Renal cortical epithelial cell (primary cell): ENCODE data around the gene CTNNA1. TPM values are rescaled to one million over a fixed set of nuclear protein-coding genes. Genes with fewer than 3 reads are reported as not detected.
A peak's percentile ranks its signal among the peaks of the same experiment; 100 is the strongest.

Source experiments
- DNase-seq: peaks from one replicate; pipeline ENCODE4 v3.0.0-alpha.2; 2011; ENCODE audit warnings: low read depth
- total RNA-seq: library from RNA; depleted of rRNA; stranded (reverse); fragments of >200 nt; gene quantifications from 2 replicates; pipeline ENCODE4 v1.2.3, GENCODE V29; 2014

Gene CTNNA1
- total RNA-seq, 1 donor from 2014 or later = 624 TPM

DNA sequence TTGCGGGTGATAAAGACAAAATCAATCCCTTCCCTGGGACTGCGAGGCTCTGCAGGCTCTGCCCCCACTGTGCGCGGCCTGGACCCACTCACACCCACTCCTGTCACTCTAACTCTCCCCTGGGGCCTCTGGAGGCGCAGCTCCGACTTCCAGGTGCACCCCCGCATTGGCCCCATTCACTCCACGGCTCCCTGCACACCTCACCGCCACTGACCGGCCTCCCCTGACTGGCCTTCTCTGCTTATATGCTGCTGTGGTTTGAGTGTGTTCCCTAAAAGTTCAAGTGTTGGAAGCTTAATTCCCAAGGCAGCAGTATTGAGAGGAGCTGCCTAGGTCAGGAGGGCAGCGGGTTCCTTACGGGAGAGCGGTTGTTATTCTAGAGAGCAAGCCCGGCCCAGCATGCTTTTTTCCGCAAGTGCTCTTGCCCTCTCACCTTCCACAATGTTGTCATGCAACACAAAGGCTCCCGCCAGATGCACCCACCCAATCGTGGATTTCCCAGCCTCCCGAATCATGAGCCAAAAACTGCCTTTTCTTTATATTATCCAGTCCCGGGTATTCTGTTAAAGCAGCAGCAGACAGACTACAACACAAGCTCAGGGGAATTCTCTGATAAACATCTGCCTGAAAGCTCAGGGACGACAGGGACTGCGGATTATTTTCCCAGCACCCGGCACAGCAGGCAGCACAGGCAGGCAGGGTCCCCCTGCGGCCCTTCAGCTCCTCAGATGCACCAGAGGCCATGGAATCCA lies 195.4 kb downstream of the CTNNA1 start:
- no peak for DNase-seq

DNA sequence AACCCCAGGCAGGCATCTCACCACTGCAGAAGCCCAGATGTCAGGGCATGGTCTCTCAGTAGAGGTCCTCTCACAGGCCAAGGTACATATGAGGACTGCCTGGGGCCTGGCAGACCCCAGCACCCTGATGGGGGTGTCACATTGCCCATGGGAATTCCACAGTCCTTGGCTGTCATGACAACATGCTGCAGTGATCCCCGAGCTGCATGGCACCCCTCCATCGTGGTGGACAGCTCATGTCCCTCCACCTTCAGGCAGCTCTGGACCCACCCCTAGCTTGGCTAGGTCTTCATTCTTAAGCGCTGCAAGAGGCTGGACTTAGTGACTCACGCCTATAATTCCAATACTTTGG lies 196.0 kb downstream of the CTNNA1 start:
- DNase-seq = no peak

DNA sequence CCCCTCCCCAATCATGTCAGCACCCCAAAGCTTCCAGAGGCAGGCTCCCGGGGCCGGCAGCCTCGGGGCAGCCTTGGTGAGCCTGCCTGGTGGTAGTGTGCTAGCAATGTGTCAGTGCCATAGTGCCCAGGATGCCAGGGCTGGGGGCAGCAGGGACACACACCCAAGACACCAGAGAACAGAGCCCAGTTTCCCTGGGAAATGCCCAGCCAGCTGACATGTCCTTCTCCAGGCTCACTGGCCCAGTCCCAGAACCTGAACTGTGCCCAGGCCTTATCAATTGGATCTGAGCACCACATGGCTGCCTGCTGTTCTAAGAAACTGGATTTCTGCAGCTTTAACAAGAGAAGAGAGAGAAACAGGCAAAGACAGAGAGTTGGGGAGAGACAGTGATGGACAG lies 196.8 kb downstream of the CTNNA1 start:
- DNase-seq = no peak

DNA sequence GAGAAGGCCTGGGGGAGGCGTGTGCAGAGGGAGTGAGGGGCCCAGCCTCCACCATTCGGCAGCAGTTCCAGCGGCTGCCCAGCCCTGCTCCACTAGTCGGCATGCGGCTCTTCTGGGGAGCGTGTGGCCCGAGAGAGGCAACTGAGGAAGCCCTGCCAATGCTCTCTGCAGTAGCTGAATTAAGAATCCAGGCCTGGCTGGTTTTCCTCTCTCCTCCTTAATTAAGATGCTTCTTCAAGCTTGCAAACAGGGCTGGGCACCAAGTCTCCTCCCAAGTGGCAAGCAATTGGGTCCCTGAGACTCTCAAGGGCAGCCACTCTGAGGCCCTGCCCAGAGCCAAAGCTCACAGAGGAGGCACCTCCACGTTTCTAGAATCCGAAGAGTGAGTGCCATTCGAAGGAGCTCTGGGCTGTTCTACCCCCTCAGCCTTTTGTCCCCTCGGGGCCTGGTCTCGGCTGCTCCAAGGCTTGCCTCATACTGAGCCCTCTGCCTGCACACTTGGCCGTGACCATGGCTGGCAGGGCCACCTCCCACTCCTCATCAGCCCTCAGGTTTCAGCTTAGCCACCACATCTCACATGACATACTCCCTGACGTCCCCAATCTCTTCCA lies 197.3 kb downstream of the CTNNA1 start:
- DNase-seq = no peak

DNA sequence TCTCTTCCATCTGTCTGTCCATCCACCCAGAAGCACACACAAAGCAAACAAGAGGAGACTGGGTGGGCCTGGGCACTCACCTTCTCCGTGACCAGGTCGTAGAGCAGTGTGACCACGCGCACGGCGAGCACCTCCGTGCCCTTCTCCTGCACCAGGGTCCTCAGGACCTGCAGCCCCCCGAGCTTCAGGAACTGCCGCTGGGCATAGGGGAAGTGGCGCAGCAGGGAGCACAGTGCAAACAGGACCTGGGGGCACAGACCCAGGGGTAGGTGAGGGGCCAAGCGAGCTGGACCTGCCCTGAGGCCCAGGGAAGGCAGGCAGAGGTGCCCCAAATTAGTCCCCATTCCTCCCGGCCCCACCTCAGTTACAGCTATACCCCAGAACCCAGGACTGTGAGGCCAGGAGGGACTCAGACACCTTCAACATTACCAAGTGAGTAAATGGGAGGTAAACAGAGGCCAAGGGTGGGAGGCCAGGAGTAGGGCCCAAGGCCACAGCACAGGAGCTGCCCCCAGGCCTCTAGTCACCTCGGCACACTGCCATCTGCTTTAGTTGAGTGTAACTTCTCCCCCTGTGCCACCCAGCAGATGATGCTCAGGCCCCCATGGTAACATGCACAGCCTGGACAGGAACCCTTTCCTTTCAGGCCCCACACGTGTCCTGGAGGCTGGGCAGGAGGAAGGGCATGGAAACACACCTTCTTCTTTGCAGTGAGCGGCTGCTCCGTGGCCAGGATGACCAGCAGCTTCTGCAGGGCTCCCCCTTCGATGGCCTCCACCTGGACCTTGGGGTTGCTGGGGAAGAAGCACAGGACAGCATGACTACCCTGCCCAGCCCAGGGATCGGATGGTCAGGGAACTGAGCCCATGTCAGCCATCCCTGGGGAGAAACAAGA lies 198.1 kb downstream of the CTNNA1 start:
- no peak for DNase-seq

DNA sequence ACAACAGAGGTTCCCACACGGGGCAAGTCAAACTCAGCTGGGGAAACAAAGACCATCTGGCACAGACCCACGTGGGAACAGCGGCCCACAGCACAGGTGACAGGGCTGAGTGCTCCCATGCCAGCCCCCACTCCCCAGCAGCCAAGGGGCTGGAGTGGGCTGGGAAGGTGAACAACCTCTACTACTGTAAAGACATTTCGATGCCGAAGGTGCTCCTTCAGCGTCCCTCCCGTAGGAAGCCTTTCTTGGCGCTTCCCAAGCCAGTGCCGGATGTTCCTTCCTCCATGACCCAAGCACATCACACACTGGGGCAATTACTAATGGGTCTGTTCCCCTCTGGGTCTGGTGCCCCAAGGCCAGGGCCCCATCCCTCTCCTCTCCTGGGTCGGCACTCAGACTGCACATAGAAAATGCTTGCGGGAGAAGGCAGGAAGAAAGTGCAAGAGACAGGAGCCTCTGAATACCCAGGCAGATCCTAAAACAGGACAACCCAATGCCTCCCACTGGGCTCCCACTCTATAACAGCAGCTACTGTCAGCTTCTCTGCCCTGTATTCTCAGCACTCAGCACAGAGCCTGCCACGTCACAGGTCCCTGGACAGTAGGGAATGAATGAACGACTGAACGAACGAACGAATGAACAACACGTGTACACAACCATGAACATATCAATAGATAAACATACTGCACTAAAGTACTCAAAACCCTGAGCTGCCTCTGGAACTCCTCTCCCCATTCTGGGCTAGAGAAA lies 198.9 kb downstream of the CTNNA1 start:
- DNase-seq = no peak

DNA sequence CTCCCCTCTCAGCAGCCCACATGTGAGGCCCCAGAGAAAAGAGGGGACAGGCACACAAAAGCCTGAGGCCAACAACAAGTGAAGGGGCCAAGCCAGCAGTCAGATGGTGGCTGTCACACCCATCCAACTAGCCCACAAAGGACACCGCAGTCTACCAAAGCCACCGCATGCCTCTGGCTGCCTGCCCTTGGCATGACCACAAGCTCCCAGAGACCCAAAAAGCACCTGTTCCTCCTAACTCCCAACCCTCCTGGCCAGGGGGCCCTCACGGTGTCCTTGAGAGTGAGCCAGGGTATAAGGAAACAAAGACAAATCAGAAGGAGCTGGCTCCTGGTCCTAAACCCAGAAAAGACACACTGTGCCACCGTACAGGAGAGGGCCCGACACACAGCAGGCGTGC lies 199.7 kb downstream of the CTNNA1 start:
- no peak for DNase-seq

DNA sequence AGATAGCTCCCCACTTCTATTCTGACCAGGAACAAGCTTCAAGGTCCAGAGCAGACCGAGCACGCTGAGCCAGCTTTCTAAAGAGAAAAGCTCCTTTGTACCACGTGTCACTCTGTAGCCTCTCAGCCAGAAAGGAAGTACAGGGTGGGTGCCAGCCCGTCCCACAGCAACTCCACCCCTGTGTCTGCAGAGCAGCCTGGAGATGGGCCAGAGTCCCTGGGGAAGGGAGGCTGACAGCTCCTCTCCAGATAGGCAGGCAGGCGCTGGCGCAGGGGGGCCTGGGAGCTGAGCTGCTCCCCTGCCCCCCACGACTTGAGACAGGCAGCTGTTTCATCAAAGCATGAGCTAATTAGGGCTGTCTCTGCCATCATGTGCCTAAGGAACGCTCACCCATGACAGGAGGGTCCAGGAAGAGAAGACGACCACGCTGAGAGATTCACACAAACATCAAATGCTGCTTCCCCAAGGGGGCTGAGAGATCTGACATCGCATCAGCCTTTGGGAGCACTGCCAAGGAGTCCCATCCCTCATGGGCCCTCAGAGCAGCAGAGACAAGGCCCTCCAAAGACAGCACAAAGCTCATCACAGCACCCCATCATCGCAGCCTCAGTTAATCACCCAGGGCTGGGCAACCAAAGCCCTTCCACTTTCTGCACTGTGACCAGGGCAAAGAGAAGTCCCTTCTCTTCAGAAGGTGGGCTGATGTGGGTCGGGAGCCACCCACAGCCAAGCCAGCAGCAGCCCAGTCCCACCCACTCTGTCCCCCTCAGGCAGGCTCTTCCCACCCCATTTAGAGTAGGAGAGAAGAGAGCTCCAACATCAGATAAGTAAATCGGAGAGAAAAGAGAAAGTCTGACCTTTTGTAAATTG lies 200.4 kb downstream of the CTNNA1 start:
- peak; percentile 58 for DNase-seq

DNA sequence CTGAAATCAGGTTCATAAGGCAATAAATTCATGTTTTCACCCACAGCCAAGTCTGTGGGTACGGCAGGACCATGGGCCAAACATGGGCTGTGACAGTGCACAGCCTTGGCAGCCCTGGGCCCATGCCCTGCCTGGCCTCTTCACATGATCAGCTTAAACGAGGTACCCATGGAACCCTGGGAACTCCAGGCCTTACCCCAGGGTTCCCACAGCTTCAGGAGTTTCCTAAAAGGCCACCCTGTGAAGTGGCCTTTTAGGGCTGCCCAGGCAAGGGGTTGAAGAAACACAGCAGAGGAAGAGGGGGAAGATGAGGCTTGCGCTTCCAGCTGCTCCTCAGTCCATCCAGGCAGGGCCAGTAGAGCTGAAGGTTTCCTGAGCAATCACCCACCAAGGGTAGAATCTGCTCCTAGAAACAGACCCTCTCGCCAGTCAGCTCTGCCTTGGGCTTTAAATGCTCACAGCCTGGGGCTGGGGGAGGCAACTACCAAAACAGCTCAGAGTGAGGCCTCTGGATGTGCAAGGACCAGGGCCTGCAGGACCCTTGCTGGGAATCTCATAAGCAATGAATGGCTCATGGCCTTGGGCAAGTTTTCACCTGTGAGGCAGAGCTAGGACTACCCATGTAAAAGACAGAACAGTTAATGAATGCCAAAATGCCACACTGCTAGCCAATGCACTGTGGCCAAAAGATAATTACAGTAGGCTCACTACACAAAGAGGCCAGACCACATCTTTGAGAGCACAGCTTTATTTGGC lies 201.2 kb downstream of the CTNNA1 start:
- peak; percentile 40 for DNase-seq

DNA sequence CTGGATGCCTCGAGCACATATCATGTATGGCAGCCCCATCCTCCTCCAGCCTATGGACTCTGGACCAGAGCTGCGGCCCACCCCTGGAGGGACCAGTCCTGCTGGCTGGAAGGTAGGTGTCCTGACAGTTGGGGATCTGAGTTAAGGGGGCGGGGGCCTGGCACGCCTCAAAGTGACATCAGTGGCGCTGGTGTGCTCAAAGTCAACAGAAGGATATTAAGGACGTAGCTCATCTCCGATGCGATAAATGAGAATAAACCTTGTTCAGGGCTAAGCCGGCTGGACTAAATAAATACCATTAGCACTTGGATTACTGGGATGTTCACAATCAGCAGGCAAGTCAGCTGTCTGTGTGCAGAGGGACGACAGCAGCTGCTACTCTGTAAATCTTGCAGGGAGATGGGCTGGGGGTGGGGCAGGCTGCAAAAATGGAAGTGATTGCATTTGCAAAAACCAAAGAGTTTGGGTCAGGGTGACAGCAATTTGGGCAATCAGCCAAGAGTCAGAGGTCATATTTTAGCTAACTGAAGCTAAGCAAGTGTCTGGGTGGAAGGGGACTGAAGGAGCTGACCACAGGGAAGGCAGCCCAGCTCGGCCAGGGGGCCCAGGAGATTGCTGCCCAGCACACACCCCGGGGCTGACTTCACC lies 201.9 kb downstream of the CTNNA1 start:
- no peak for DNase-seq

DNA sequence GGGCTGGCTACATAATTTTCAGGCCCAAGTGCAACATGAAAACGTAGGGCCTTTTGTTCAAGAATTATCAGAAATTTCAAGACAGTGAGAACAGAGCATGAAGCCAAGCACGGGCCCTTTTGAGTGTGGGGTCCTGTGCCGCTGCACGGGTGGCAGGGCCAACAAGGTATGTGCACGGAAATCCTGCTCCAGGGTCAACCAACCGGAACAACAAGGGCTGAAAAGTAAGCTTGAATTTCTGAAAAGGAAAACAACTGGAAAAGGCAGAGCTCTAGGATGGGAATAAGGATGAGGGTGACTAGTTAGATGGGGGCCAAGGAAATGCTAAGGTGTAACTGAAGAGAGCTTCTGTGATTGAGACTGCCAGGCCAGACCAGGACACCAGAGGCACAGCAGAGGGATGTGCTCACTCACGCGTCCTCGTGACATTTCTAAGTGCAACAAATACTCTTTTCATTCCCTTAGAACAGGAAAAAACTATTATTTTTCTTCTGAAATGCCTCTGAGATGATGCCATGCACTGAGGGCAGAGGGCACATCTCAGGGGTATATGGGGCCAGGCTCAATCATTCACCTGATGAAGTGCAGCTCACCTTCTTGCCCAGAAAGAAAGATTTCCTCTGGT lies 202.6 kb downstream of the CTNNA1 start:
- DNase-seq = no peak

DNA sequence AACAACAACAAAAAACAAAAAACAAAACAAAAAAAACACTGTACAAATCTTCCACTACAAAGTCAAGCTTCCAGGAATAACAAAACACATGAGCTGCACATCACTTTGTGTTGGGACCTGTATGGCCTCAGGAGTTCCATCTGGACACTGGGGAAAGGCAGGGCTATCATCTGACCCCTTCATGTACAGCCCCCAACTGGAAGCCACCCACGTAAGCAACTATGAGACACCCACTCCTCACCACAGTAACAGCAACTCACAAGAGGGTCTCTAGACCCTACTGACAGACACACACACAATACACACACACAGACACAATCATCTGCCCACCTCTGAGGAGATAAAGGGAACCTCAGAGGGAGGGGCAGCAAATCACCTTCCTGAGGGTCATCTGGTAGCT lies 203.6 kb downstream of the CTNNA1 start:
- no peak for DNase-seq

DNA sequence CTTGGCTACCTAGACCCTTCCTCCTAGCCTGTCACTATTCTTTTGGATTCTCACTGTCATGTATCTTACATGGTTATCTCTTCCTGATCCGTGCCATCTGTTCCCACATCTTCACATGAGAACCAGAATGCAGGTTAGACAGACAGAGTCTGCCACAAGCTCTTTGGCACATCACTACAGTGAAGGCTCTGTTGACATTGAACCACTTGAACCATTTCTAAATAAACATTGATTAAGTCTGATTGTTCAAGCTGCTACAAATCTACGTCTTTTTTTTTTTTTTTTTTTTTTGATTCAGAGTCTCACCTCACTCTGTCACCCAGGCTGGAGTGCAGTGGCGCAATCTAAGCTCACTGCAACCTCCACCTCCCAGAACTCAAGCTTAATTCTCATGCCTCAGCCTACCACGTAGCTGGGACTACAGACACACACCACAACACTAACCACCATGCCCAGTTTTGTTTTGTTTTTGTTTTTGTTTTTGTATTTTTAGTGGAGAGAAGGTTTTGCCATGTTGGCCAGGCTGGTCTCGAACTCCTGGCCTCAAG lies 207.0 kb downstream of the CTNNA1 start:
- peak; percentile 28 for DNase-seq

DNA sequence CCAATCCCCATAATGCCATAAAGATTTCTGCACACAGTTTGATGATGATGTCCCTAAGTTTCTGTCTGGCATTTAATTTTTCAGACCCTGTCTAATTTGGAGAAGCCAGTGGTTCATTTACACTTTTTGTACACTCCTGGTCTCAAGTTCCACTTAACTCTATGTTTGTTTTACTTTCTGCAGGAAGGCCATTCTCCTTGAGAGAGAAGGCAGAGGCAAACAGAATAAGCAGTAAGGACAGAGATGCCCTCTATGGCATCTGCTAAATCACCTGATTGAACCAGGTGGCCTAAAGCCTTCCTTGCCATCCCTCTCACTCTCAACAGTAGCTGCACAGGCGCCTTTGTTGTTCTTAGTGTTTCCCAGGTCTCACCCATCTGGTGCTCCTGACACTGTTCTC lies 208.0 kb downstream of the CTNNA1 start:
- DNase-seq = no peak

DNA sequence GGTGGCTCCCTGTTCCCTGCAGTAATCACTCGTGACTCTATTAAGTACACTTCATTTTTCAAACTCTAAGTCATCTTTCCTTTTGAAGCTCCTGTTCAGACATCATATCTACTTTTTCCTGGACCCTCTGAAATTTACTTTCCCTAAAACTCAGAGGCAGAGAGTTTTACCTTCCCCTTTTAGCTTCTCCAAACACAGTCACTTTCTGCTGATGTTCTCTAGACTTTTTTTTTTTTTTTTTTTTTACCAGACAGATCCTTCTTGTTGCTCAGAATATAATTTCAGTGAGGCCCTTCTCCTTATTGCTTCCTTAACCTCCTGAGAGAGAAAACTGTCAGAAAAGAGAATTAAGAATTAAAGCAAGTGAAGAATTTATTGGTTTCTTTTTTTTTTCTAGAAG lies 208.5 kb downstream of the CTNNA1 start:
- DNase-seq = no peak

DNA sequence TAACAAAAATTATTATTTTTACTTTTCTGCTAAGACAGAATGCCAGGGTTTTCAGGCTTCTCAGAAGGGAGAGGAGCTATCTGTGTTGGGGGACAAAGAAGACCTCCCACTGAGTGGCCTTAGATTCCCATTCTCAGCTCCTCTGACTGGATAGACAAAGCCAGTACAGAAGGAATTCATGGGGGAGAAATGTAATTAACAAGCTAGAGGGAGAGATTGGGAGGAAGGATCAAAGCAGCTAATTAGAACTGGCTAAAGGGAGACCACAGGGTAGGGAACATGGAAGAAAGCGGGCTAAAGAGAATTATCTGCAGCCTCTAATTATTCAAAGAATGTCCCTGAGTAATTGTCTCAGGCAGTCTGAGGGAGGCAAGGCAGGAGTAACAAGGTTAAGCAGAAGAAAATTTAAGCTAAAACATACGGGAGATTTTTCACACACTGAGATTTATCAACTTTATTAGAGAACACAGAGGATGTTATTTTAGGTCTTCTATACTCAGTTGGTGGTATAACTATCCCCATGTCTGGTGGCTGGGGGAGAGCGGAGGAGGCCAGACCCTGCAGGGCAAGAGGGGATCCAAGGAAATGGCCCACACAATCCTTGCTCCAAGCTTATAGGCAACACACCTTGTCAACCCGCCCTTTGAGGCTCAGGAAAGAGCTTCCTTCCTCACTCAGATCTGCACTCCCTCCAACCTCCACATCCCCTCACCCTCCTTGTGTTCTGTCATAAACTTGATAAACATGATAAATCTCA lies 209.6 kb downstream of the CTNNA1 start:
- DNase-seq = no peak

DNA sequence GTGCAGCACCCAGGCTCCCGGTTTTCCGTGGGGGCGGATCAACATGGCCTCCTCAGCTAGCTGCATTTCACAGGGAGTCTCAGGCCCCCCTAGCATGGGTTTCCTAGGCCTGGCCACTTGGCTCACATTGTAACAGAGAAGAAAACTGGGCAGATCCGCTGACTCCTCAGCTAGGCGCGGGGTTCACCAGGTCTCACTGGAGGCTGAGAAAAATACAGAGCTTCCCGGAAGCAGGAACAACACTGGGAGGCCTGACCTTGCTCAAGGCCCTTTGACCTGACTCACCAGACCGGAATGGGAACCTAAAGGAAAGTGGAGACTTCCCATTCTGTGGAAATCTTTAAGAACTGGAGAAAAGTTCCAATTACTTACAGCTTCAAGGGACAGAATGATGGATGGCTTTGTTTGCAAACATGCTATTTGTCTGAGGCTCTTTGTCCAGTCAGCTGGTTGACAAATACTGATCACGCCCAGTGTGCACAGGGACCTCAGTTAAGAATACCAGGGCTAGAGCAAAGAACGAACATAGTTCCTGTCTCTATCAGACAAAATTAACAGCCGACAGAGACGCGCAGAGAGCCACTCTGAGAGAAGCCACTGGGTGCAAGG lies 210.6 kb downstream of the CTNNA1 start:
- peak; percentile 68 for DNase-seq
